ES-I3 (cell line): Measurements from ENCODE around the gene TBC1D5.
"Not testable (repeated sequence)": the region's sequence is repeated elsewhere in the genome, so short reads cannot be mapped to it uniquely, and the experiment has no call there.

ENCODE experiments used
- H3K36me3 ChIP-seq: 2 replicates; pipeline ENCODE4 v1.6.1; 2013; ENCODE audit warnings: mild to moderate bottlenecking, low read length, control low read depth, moderate library complexity; ENCODE audit not compliant: insufficient read depth
- H3K4me1 ChIP-seq: 2 replicates; pipeline ENCODE4 v1.6.1; 2013; ENCODE audit warnings: mild to moderate bottlenecking, control low read depth, low read length; ENCODE audit not compliant: insufficient read depth
- H3K9ac ChIP-seq: 2 replicates; pipeline ENCODE4 v1.6.1; 2013; ENCODE audit warnings: low read depth, mild to moderate bottlenecking, low read length, moderate library complexity
- H3K9me3 ChIP-seq: 2 replicates; pipeline ENCODE4 v1.6.1; 2013; ENCODE audit warnings: mild to moderate bottlenecking, low read length, moderate library complexity; ENCODE audit not compliant: control insufficient read depth, insufficient read depth

The TBC1D5 gene

GRCh38 chr3:17742102-17742879 lies at the start of gene TBC1D5:
Gene TBC1D5, minus strand, starts transcription at chr3:17742631. Its CDS starts 234,061 bp downstream, at chr3:17508570.
- H3K4me1 ChIP-seq, result peaks cover 17% of the 10 kb centered on the region
- H3K9me3 ChIP-seq, result no peaks in the 10 kb centered on the region
- no peaks in the 10 kb centered on the region; the same call in 1 of the 2 replicates for H3K36me3 ChIP-seq
- H3K9ac ChIP-seq, result peak within 1 kb of the TSS; percentile 82

DNA sequence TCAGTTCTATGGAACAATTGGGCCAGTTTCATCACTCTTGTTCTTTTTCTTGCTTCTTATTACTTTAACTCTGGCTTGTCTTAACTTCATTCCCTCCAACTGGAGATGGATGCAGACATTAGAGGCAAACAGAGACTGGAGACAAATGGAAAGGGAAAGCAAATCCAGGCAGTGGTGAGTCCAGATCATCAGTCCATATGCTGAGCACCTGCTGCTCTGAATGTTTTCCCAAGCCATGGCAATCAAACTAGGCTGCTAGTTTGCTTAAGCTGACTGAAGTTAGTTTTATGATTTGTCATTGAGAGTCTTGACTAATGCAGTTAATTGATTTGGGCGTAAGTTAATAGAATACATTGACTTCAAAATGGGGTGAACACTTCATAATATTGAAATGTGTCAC lies 41.0 kb upstream of the TBC1D5 start:
- Histone ChIP-seq H3K36me3 (no peaks in the 10 kb centered on the region), H3K4me1 (no peaks in the 10 kb centered on the region), H3K9ac (no peak overlapping the region), H3K9me3 (peaks cover 3% of the 10 kb centered on the region; the same call in 1 of the 2 replicates)

DNA sequence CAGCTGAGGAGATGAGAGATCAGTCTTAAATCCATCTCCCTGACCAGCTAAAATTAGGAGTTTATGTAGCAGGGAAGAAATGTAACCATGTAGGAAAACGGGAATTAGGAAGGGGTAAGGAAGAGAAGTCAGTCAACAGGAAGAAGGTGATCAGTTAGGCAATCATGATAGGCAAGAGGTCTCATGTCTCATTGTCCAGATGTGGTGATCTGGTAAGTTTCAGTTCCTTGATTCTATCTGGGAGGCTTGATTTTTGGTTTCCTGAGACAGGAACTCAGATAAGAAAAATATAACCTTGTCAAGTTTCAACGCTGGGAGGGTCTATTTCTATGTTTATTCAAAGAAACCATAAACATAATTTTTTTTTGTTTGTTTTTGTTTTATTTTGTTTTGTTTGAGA lies 40.3 kb upstream of the TBC1D5 start:
- peaks cover 3% of the 10 kb centered on the region; the same call in 1 of the 2 replicates for H3K9me3 ChIP-seq
- H3K36me3 ChIP-seq, result no peaks in the 10 kb centered on the region
- H3K4me1 ChIP-seq, result no peaks in the 10 kb centered on the region
- H3K9ac ChIP-seq, result no peak overlapping the region

- not testable (repeated sequence) for H3K36me3 ChIP-seq, H3K4me1 ChIP-seq, H3K9me3 ChIP-seq, H3K9ac ChIP-seq
Measured at GRCh38 chr3:17780369-17780768, 37.9 kb upstream of the TBC1D5 start.

DNA sequence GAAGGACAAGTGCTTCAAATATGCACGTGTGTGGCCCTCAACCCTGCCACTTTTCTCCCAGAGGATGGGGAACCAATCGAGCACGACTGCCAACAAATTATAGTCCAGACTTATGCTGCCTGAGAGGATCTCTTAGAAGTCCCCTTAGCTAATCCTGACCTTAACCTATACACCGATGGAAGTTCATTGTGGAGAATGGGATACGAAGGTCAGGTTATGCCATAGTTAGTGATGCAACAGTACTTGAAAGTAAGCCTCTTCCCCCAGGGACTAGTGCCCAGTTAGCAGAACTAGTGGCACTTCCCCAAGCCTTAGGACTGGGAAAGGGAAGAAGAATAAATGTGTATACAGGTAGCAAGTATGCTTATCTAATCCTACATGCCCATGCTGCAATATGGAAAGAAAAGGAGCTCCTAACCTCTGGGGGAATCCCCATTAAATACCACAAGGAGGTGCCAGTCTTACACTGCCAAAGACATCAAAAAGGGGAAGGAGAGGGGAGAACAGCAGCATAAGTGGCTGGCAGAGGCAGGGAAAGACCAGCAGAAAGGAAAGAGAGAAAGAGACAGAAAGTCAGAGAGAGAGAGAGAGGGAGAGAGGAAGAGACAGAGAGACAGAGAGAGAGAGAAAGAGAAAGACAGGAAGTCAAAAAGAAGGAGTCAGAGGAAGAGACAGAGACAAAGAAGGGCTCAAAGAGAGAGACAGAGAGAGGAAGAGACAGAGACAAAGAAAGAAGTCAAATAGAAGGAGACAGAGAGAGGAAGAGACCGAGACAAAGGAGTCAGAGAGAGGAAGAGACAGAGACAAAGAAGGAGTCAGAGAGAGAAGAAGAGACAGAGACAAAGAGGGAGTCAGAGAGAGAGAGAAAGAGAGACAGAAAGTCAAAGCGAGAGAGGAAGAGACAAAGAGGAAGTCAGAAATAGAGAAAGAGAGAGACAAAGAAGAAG lies 37.1 kb upstream of the TBC1D5 start:
- not testable (repeated sequence) for H3K9ac ChIP-seq, H3K9me3 ChIP-seq, H3K4me1 ChIP-seq, H3K36me3 ChIP-seq

- H3K9me3 ChIP-seq, H3K36me3 ChIP-seq, H3K9ac ChIP-seq, H3K4me1 ChIP-seq: not testable (repeated sequence)
Measured at GRCh38 chr3:17777326-17777725, 34.9 kb upstream of the TBC1D5 start.

GRCh38 chr3:17775073-17775472 lies 32.6 kb upstream of the TBC1D5 start:
- Histone ChIP-seq H3K9ac (no peak overlapping the region), H3K36me3 (no peaks in the 10 kb centered on the region), H3K9me3 (0 out of 2 replicates have a peak, but pooled peaks cover 2% of the 10 kb centered on the region), H3K4me1 (no peaks in the 10 kb centered on the region)

DNA sequence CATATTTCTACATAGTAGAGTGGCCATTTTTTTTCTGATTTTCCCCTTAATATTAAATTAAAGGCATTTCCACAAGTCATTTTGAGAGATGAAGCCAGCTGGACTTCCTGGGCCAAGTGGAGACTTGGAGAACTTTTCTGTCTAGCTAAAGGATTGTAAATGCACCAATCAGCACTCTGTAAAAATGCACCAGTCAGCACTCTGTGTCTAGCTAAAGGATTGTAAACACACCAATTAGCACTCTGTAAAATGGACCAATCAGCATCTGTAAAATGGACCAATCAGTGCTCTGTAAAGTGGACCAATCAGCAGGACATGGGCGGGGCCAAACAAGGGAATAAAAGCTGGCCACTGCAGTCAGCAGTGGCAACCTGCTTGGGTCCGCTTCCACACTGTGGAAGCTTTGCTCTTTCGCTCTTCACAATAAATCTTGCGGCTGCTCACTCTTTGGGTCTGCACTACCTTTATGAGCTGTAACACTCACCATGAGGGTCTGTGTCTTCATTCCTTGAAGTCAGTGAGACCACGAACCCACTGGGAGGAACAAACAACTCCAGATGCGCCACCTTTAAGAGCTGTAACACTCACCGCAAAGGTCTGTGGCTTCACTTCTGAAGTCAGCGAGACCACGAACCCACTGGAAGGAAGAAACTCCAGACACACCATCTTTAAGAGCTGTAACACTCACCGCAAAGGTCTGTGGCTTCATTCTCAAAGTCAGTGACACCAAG lies 31.9 kb upstream of the TBC1D5 start:
- H3K9me3 ChIP-seq, H3K4me1 ChIP-seq, H3K36me3 ChIP-seq, H3K9ac ChIP-seq: not testable (repeated sequence)

- H3K9ac ChIP-seq, result no peak overlapping the region
- 0 out of 2 replicates have a peak, but pooled peaks cover 2% of the 10 kb centered on the region for H3K9me3 ChIP-seq
- no peaks in the 10 kb centered on the region for H3K36me3 ChIP-seq
- H3K4me1 ChIP-seq, result no peaks in the 10 kb centered on the region
Measured at GRCh38 chr3:17772556-17772955, 30.1 kb upstream of the TBC1D5 start.

DNA sequence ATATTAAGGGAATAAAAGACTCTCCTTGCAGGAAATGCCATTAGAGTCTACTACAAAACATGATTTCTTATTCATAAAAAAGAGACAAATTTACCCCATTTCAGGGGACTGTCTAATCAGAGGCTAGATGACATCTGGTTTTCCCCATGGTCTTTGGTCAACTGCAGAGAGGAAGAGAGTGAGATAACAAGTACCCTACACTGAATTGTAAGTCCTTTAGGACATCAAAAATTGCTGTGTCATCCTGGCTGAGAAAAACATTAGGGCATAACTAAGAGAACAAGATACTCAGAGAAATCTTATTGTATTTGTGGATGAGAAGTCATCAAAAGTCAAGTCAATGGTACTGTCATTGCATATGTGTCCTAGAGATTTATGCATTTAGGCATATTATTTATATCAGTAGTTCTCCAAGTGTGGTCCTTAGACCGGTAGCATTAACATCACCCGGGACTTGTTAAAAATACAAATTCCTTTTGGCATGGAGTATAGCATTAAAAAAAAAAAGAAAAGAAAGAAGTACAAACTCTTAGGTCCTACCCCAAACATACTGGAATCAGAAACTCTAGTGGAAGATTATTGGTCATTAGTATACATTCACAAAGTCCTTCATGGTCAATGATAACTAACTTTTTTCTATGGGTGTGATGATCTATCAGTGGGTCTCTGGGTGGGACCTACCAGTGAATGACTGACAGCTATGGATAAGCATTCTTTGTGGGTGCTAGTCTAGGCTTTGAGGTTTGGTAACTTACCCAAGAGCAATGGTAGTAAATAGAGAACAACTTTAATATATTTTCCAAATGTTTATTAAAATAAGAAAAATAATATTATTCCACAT lies 29.0 kb upstream of the TBC1D5 start:
- Histone ChIP-seq H3K4me1 (no peaks in the 10 kb centered on the region), H3K9me3 (0 out of 2 replicates have a peak, but pooled peaks cover 2% of the 10 kb centered on the region), H3K9ac (no peak overlapping the region), H3K36me3 (no peaks in the 10 kb centered on the region)

GRCh38 chr3:17770682-17771081 lies 28.3 kb upstream of the TBC1D5 start:
- Histone ChIP-seq H3K9ac (no peak overlapping the region), H3K36me3 (no peaks in the 10 kb centered on the region), H3K9me3 (0 out of 2 replicates have a peak, but pooled peaks cover 2% of the 10 kb centered on the region), H3K4me1 (no peaks in the 10 kb centered on the region)

DNA sequence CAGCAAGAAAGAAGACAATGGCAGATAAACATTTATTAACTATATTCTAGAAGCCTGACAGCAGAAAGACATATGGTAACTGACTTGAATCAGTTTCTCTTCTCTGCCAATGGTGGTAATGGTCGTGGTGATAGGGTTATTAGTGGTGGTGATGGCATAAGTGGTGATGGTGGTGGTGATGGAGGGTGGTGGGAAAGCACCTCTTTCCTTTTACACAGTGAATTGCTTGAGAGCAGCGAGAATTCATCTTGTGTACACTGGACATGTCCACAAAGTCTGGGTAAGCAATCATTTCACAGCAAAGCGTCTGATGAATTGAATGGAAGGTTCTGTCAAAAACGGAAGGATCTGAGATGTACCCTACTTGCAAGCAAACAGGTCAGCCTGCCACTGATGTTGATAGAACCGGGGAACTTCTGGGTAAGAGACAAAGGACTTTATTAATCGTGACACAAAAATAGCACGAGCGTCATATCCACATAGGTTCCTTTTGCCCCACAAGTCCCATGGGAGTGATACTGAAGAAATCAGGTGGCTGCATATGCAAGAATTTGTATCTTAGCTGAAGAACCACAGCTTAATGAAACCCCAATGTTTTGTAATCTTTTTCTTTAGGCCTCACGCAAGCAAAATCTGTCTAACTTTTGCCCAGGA lies 23.5 kb upstream of the TBC1D5 start:
- Histone ChIP-seq H3K9me3 (no peaks in the 10 kb centered on the region), H3K36me3 (no peaks in the 10 kb centered on the region), H3K9ac (no peak overlapping the region), H3K4me1 (no peaks in the 10 kb centered on the region)

- H3K9ac ChIP-seq, result no peak overlapping the region
- no peaks in the 10 kb centered on the region for H3K9me3 ChIP-seq
- H3K4me1 ChIP-seq, result peaks cover 4% of the 10 kb centered on the region; the same call in 1 of the 2 replicates
- H3K36me3 ChIP-seq, result no peaks in the 10 kb centered on the region
Measured at GRCh38 chr3:17761563-17761962, 19.1 kb upstream of the TBC1D5 start.
